ENCODE results near the gene SPACA9. TPM values are rescaled to one million over a fixed set of nuclear protein-coding genes. Genes with fewer than 3 reads are reported as not detected.

The SPACA9 gene
- total RNA-seq, 1 experiment from 2014 or later = 2.1 TPM

DNA sequence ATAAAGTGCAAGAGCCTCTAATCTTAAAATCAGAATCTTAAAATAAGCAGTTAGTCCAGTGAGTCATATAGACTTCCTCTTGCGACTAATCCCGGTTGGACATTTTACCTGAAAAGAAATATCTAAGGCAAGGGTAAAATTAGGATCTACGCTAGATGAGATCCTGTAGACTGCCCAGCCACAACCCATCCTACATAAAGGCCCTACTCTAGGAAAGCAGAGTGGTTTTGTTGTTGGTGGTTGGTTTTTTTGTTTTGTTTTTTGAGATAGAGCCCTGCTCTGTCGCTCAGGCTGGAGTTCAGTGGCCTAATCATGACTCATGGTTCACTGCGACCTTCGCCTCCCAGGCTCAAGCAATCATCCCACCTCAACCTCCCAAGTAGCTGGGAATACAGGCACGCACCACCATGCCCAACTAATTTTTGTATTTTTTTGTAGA is 58.8 kb downstream of the SPACA9 start:
- H3K9me3 ChIP-seq (ENCODE audit: low read depth, low read length, poor library complexity, severe bottlenecking) = no peaks in the 10 kb centered on the region
- no peak overlapping the region for H3K4me3 ChIP-seq (ENCODE audit: low read depth, low read length, poor library complexity, severe bottlenecking)
- no peak overlapping the region for H3K27ac ChIP-seq (ENCODE audit: low read depth, low read length, poor library complexity, severe bottlenecking)
- no TSS peak for BruUV-seq (replicated peaks)
- POLR2A ChIA-PET (ENCODE audit: low non-redundant PET) = no interaction called here
- no peaks in the 10 kb centered on the region for H3K27me3 ChIP-seq (replicated peaks; ENCODE audit: insufficient read depth, low read depth, low read length, poor library complexity)
- H3K4me1 ChIP-seq (ENCODE audit: insufficient read depth, low read length, poor library complexity, severe bottlenecking) = peaks cover 1% of the 10 kb centered on the region
- intact Hi-C loops (cut with micrococcal nuclease; ENCODE audit: unreplicated experiment) = no loop called here
- no peaks in the 10 kb centered on the region for H3K36me3 ChIP-seq (ENCODE audit: insufficient read depth, low read length, poor library complexity, severe bottlenecking)
- TF ChIP-seq, protein P1, sequence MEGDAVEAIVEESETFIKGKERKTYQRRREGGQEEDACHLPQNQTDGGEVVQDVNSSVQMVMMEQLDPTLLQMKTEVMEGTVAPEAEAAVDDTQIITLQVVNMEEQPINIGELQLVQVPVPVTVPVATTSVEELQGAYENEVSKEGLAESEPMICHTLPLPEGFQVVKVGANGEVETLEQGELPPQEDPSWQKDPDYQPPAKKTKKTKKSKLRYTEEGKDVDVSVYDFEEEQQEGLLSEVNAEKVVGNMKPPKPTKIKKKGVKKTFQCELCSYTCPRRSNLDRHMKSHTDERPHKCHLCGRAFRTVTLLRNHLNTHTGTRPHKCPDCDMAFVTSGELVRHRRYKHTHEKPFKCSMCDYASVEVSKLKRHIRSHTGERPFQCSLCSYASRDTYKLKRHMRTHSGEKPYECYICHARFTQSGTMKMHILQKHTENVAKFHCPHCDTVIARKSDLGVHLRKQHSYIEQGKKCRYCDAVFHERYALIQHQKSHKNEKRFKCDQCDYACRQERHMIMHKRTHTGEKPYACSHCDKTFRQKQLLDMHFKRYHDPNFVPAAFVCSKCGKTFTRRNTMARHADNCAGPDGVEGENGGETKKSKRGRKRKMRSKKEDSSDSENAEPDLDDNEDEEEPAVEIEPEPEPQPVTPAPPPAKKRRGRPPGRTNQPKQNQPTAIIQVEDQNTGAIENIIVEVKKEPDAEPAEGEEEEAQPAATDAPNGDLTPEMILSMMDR (conservative IDR thresholded peaks at IDR 0.05; ENCODE audit: low read depth, low read length) = no peak
- no peak for TF ChIP-seq EZH2 (IDR thresholded peaks at IDR 0.05; ENCODE audit: borderline replicate concordance, low read depth, low read length, poor library complexity, severe bottlenecking)
- DNase-seq (ENCODE audit: low spot score) = no peak
- CTCF ChIA-PET = no interaction called here

DNA sequence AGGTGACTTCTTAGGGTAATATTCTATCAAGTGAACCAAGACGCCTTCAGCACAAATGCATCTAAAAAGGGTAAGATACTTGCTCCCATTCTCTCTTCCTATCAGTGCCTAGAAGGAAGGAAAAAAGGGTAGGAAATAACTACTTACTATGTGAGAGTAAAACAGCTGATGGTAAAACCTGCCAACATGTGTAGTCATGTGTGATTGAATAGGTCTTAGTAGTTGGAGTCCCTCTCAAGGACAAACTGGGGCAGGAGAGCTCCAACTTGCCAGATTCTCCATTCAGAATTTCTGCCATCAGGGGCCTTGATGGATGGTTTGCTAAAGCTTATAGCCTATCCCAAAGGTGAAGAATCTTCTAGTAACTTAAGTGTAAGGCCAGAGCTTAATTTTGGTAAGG is 60.5 kb downstream of the SPACA9 start:
- BruUV-seq (replicated peaks) = no TSS peak
- CTCF ChIA-PET = no interaction called here

More for the DNA sequence above, 60.5 kb downstream of the SPACA9 start:
- Histone ChIP-seq H3K27me3 (replicated peaks; ENCODE audit: insufficient read depth, low read depth, low read length, poor library complexity) (no peaks in the 10 kb centered on the region), H3K36me3 (ENCODE audit: insufficient read depth, low read length, poor library complexity, severe bottlenecking) (no peaks in the 10 kb centered on the region), H3K27ac (ENCODE audit: low read depth, low read length, poor library complexity, severe bottlenecking) (no peak overlapping the region), H3K4me3 (ENCODE audit: low read depth, low read length, poor library complexity, severe bottlenecking) (no peak overlapping the region), H3K9me3 (ENCODE audit: low read depth, low read length, poor library complexity, severe bottlenecking) (no peaks in the 10 kb centered on the region), H3K4me1 (ENCODE audit: insufficient read depth, low read length, poor library complexity, severe bottlenecking) (peaks cover 11% of the 10 kb centered on the region)
- intact Hi-C loops (cut with micrococcal nuclease; ENCODE audit: unreplicated experiment) = no loop called here
- no peak for DNase-seq (ENCODE audit: low spot score)
- TF ChIP-seq, protein P1 (conservative IDR thresholded peaks at IDR 0.05; ENCODE audit: low read depth, low read length) = no peak
- TF ChIP-seq EZH2 (IDR thresholded peaks at IDR 0.05; ENCODE audit: borderline replicate concordance, low read depth, low read length, poor library complexity, severe bottlenecking) = no peak
- POLR2A ChIA-PET (ENCODE audit: low non-redundant PET) = no interaction called here

Other genes starting within 250 kb of the SPACA9 start
- 28.6 and 34.2 TPM in 2 replicates for gene DDX31, start 208.9 kb upstream of the SPACA9 start, total RNA-seq (2021)
- 38.6 and 40.8 TPM in 2 replicates for gene GTF3C4, start 208.4 kb upstream of the SPACA9 start, total RNA-seq (2021)
- 0.92 TPM in 1 of 2 replicates, not detected in the other for gene AK8, start 614 bp upstream of the SPACA9 start, total RNA-seq (2021)
- 40.9 and 42.5 TPM in 2 replicates for gene TSC1, start 65.7 kb downstream of the SPACA9 start, total RNA-seq (2021)
- not detected in 2 replicates for gene GFI1B, start 99.8 kb downstream of the SPACA9 start, total RNA-seq (2021)
- 98.1 and 99.9 TPM in 2 replicates for gene GTF3C5, start 152.1 kb downstream of the SPACA9 start, total RNA-seq (2021)
- 2.8 and 3.4 TPM in 2 replicates for gene CEL, start 183.1 kb downstream of the SPACA9 start, total RNA-seq (2021)
- 40.1 and 42.3 TPM in 2 replicates for gene RALGDS, start 242.3 kb downstream of the SPACA9 start, total RNA-seq (2021)

Data from A673 (cell line).